Measurements from ENCODE around the gene APLP1.
"Not testable (repeated sequence)": the region's sequence is repeated elsewhere in the genome, so short reads cannot be mapped to it uniquely, and the experiment has no call there.

The APLP1 gene

DNA sequence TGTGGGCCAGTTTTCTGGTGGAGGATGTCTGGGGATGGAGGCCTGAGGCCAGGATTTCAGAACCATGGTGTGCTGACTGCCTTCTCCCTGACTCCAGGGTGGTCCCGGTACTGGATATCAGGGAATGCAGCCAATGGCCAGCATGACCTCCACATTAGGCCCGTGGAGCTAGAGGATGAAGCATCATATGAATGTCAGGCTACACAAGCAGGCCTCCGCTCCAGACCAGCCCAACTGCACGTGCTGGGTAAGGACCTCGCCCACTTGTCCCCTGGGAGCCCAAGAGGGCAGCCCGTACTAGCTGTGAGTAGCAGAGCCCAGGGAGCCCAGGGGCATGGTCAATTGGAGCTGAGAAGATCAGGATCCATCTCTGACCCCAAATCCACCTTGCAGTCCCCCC lies 10.1 kb upstream of the APLP1 start:
- no peak overlapping the region for H3K4me3 ChIP-seq (ENCODE audit: low read depth, low read length)
- no peak overlapping the region for H3K9ac ChIP-seq (ENCODE audit: low read depth, low read length)
- H3K36me3 ChIP-seq (ENCODE audit: control insufficient read depth, insufficient read depth, low read length), result no peaks in the 10 kb centered on the region
- peaks cover 78% of the 10 kb centered on the region for H3K27me3 ChIP-seq (ENCODE audit: control insufficient read depth, insufficient read depth, low read length)
- no peaks in the 10 kb centered on the region for H3K9me3 ChIP-seq (ENCODE audit: control insufficient read depth, insufficient read depth, low read length)
- H3K4me1 ChIP-seq (ENCODE audit: control insufficient read depth, insufficient read depth, low read length), result peaks cover 2% of the 10 kb centered on the region

DNA sequence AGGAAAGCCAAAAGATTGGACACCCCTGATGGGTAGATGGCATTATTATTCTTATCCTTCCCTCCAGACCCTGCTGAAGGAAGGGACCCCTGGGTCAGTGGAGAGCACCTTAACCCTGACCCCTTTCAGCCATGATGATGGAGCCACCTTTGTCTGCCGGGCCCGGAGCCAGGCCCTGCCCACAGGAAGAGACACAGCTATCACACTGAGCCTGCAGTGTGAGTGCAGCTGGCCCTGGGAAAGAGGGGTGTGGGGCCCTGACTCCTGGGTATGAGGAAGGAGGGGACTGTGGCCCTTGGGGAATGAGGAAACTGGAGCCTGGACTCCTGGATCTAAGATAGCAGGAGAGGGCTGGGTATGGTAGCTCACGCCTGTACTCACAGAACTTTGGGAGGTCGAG lies 9.0 kb upstream of the APLP1 start:
- Histone ChIP-seq H3K9me3 (ENCODE audit: control insufficient read depth, insufficient read depth, low read length) (no peaks in the 10 kb centered on the region), H3K27me3 (ENCODE audit: control insufficient read depth, insufficient read depth, low read length) (peaks cover 77% of the 10 kb centered on the region), H3K4me3 (ENCODE audit: low read depth, low read length) (no peak overlapping the region), H3K36me3 (ENCODE audit: control insufficient read depth, insufficient read depth, low read length) (peaks cover under 1% of the 10 kb centered on the region), H3K9ac (ENCODE audit: low read depth, low read length) (no peak overlapping the region), H3K4me1 (ENCODE audit: control insufficient read depth, insufficient read depth, low read length) (peaks cover 2% of the 10 kb centered on the region)

DNA sequence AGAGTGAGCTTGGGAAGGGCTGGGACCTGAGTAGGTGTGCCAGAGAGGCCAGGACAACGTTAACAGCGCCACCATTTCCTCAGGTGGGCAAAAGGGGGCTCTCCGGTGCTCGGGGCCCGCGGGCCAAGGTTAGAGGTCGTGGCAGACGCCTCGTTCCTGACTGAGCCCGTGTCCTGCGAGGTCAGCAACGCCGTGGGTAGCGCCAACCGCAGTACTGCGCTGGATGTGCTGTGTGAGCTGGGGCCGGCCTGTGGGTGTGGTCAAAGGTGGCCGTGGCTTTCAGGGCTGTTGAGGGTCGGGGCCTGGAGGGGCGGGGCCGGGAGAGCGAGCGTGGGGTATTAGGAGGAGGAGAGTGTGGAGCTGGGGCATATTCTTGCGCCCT lies 7.9 kb upstream of the APLP1 start:
- peaks cover 2% of the 10 kb centered on the region for H3K36me3 ChIP-seq (ENCODE audit: control insufficient read depth, insufficient read depth, low read length)
- peaks cover 70% of the 10 kb centered on the region for H3K27me3 ChIP-seq (ENCODE audit: control insufficient read depth, insufficient read depth, low read length)
- no peak overlapping the region for H3K9ac ChIP-seq (ENCODE audit: low read depth, low read length)
- no peaks in the 10 kb centered on the region for H3K9me3 ChIP-seq (ENCODE audit: control insufficient read depth, insufficient read depth, low read length)
- peaks cover 2% of the 10 kb centered on the region for H3K4me1 ChIP-seq (ENCODE audit: control insufficient read depth, insufficient read depth, low read length)
- peak overlapping the region; percentile 59 for H3K4me3 ChIP-seq (ENCODE audit: low read depth, low read length)

DNA sequence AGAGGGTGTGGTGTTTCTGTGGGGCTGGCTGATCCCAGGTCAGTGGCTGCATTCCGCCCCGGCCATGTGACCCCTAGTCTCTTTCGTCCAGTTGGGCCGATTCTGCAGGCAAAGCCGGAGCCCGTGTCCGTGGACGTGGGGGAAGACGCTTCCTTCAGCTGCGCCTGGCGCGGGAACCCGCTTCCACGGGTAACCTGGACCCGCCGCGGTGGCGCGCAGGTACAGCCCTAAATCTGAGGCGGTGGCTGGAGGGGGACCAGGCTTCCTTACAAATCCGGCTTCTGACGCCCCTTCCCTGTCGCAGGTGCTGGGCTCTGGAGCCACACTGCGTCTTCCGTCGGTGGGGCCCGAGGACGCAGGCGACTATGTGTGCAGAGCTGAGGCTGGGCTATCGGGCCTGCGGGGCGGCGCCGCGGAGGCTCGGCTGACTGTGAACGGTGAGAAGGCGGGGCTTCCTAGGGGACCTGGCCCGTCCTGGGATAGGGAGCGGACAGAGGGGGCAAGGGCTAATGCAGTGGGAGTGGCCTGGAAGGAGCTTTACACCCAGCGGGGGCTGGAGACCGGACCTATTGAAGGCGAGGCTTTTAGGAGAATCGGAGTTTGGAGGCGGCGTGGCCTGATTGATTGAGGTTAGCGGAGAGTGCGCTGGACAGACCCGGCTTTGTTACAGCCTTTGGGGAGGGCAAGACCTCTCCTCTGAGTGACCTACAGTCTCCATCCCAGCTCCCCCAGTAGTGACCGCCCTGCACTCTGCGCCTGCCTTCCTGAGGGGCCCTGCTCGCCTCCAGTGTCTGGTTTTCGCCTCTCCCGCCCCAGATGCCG lies 7.3 kb upstream of the APLP1 start:
- Histone ChIP-seq H3K9me3 (ENCODE audit: control insufficient read depth, insufficient read depth, low read length) (no peaks in the 10 kb centered on the region), H3K4me3 (ENCODE audit: low read depth, low read length) (peak overlapping the region; percentile 59), H3K27me3 (ENCODE audit: control insufficient read depth, insufficient read depth, low read length) (peaks cover 65% of the 10 kb centered on the region), H3K9ac (ENCODE audit: low read depth, low read length) (no peak overlapping the region), H3K4me1 (ENCODE audit: control insufficient read depth, insufficient read depth, low read length) (no peaks in the 10 kb centered on the region), H3K36me3 (ENCODE audit: control insufficient read depth, insufficient read depth, low read length) (peaks cover 2% of the 10 kb centered on the region)

DNA sequence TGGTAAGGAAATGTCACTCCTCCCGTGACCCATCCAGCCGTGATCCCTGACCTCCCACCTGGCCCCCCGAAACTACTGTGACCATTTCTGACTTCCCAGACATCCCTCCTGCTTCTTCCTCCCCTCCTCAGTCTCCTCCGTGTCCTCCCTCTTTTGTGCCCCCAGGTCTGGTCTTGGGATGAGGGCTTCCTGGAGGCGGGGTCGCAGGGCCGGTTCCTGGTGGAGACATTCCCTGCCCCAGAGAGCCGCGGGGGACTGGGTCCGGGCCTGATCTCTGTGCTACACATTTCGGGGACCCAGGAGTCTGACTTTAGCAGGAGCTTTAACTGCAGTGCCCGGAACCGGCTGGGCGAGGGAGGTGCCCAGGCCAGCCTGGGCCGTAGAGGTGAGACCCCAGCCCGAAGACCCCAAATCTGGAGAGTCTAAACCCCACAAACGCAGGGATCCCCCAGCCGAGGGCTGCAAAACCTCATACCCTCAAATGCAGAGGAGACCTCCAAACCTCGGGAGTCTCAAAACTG lies 6.7 kb upstream of the APLP1 start:
- Histone ChIP-seq H3K9ac (ENCODE audit: low read depth, low read length) (no peak overlapping the region), H3K4me3 (ENCODE audit: low read depth, low read length) (peak overlapping the region; percentile 59)

DNA sequence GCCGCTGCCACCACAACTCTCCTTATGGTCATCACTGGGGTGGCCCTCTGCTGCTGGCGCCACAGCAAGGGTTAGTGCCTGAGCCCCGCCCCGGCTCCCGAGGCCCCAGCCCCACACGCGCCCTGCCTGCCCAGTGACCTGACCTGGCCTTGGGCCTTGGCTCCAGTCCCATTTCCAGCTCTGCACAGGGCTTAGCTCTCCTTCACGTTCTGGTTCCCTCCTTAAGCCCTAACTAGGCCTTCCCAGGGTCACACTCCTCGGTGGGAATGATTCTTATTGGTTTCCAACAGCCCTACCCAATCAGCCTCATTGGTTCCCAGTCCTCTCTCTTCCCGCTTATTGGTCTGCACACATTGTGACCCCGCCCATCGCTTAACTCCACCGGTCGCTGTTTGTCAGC lies 5.8 kb upstream of the APLP1 start:
- Histone ChIP-seq H3K36me3 (ENCODE audit: control insufficient read depth, insufficient read depth, low read length) (peaks cover 2% of the 10 kb centered on the region), H3K4me1 (ENCODE audit: control insufficient read depth, insufficient read depth, low read length) (no peaks in the 10 kb centered on the region), H3K4me3 (ENCODE audit: low read depth, low read length) (no peak overlapping the region), H3K9ac (ENCODE audit: low read depth, low read length) (no peak overlapping the region), H3K27me3 (ENCODE audit: control insufficient read depth, insufficient read depth, low read length) (peaks cover 60% of the 10 kb centered on the region), H3K9me3 (ENCODE audit: control insufficient read depth, insufficient read depth, low read length) (no peaks in the 10 kb centered on the region)

More for the DNA sequence above, 6.7 kb upstream of the APLP1 start:
- Histone ChIP-seq H3K4me1 (ENCODE audit: control insufficient read depth, insufficient read depth, low read length) (no peaks in the 10 kb centered on the region), H3K36me3 (ENCODE audit: control insufficient read depth, insufficient read depth, low read length) (peaks cover 2% of the 10 kb centered on the region), H3K9me3 (ENCODE audit: control insufficient read depth, insufficient read depth, low read length) (no peaks in the 10 kb centered on the region), H3K27me3 (ENCODE audit: control insufficient read depth, insufficient read depth, low read length) (peaks cover 62% of the 10 kb centered on the region)

DNA sequence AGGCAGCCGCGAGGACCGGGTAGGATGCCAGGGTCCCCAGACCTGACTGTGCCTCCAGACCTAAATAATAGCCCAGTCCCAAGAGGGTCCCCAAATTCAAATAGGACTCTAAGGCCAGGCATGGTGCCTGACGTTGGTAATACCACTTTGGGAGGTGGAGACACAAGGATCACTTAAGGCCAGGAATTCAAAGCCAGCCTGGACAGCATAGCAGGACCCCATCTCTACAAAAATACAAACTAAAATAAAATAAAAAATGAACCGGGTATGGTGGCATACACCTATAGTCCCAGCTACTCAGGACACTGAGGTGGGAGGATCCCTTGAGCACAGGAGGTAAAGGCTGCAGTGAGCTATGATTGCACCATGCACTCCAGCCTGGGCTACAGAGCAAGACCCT lies 5.4 kb upstream of the APLP1 start:
- H3K4me3 ChIP-seq (ENCODE audit: low read depth, low read length), result no peak overlapping the region
- peaks cover 2% of the 10 kb centered on the region for H3K36me3 ChIP-seq (ENCODE audit: control insufficient read depth, insufficient read depth, low read length)
- H3K4me1 ChIP-seq (ENCODE audit: control insufficient read depth, insufficient read depth, low read length), result peaks cover 5% of the 10 kb centered on the region
- no peak overlapping the region for H3K9ac ChIP-seq (ENCODE audit: low read depth, low read length)
- peaks cover 60% of the 10 kb centered on the region for H3K27me3 ChIP-seq (ENCODE audit: control insufficient read depth, insufficient read depth, low read length)
- no peaks in the 10 kb centered on the region for H3K9me3 ChIP-seq (ENCODE audit: control insufficient read depth, insufficient read depth, low read length)

DNA sequence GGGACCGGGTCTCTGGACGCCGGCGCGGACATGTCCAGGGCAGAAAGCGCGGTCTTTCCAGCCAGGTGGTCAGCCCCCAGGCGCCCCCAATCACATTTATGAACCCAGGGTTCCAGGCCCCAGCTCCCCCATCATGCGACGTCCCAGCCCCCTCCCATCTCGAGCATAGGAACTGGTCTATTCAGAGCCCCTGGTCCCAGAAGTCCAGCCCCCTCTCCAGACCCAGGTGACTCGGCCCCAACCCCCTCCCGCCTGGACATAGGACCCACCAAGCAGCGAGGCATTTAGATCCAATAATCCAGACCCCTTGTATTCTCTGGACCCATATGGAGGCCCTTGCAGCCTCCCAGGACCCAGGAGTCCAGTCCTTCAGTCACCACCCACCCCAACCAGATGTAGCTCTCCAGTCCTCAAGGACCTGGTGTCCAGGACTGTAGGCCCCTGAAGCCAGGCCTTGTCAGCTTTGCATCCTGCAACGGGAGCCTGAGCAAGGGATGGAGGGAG lies 501 bp downstream of the APLP1 start:
- peak overlapping the region; percentile 78 for H3K4me3 ChIP-seq (ENCODE audit: low read depth, low read length)
- peaks cover 2% of the 10 kb centered on the region for H3K36me3 ChIP-seq (ENCODE audit: control insufficient read depth, insufficient read depth, low read length)
- H3K9ac ChIP-seq (ENCODE audit: low read depth, low read length), result no peak overlapping the region
- peaks cover 9% of the 10 kb centered on the region for H3K4me1 ChIP-seq (ENCODE audit: control insufficient read depth, insufficient read depth, low read length)
- no peaks in the 10 kb centered on the region for H3K9me3 ChIP-seq (ENCODE audit: control insufficient read depth, insufficient read depth, low read length)
- H3K27me3 ChIP-seq (ENCODE audit: control insufficient read depth, insufficient read depth, low read length), result peaks cover 16% of the 10 kb centered on the region

DNA sequence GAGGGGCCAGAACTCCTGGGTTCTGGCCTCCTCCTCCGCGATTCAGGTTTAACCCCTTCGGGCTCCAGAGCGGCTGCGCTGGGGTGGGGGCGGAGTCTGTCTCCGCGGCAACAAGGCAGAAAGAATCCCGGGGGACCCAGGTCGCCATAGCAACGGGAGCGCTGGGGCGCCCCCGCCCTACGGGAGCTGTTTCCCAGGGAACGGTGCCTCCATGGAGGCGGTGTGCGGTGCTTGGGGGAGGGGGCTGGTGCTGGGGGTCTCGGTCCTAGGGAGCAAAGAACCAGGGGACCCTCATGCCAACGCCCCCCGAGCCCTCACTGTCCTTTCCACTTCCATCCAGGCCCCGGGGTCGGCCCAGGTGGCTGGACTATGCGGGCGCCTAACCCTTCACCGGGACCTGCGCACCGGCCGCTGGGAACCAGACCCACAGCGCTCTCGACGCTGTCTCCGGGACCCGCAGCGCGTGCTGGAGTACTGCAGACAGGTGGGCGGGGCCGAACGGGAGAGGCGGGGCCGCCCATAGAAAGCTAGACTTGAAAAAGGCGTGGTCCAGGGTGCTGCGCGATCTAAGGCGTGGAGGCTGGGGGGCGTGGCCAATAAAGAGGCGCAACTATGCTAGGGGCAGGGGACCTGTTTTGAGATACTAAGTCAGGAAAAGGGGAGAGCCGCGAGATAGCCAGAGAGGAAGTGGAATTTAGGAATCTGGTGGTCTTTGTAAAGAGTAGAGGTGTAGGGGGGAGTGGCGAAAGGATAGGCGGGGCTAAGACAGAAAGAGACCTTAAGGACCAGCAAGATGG lies 1.2 kb downstream of the APLP1 start:
- peaks cover under 1% of the 10 kb centered on the region for H3K36me3 ChIP-seq (ENCODE audit: control insufficient read depth, insufficient read depth, low read length)
- peak overlapping the region; percentile 78 for H3K4me3 ChIP-seq (ENCODE audit: low read depth, low read length)
- peaks cover 16% of the 10 kb centered on the region for H3K27me3 ChIP-seq (ENCODE audit: control insufficient read depth, insufficient read depth, low read length)
- H3K4me1 ChIP-seq (ENCODE audit: control insufficient read depth, insufficient read depth, low read length), result peaks cover 9% of the 10 kb centered on the region
- H3K9ac ChIP-seq (ENCODE audit: low read depth, low read length), result no peak overlapping the region
- no peaks in the 10 kb centered on the region for H3K9me3 ChIP-seq (ENCODE audit: control insufficient read depth, insufficient read depth, low read length)

DNA sequence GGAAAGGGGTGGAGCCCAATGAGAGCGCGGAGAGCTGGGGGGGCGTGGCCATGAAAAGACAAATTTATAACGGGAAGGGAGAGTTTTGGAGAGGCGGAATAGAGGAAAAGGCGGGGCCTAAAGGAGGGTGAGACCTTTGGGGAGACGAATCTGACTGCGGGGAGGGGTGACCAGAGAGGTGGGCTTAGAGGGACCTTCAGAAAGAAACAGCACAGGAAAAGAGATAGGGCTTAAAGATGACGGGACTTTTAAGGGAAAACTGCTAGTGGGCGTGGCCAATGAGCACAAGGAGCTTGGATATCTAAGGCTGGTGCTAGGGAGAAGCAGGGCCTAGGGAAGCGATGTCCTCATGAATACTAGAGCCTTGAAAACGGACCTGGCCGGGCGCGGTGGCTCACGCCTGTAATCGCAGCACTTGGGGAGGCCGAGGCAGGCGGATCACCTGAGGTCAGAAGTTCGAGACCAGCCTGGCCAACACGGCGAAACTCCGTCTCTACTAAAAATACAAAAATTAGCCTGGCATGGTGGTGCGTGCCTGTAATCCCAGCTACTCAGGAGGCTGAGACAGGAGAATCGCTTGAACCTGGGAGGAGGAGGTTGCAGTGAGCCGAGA lies 1.9 kb downstream of the APLP1 start:
- not testable (repeated sequence) for H3K9ac ChIP-seq (ENCODE audit: low read depth, low read length); H3K4me1 ChIP-seq (ENCODE audit: control insufficient read depth, insufficient read depth, low read length); H3K9me3 ChIP-seq (ENCODE audit: control insufficient read depth, insufficient read depth, low read length); H3K36me3 ChIP-seq (ENCODE audit: control insufficient read depth, insufficient read depth, low read length)
- peaks cover 15% of the 10 kb centered on the region for H3K27me3 ChIP-seq (ENCODE audit: control insufficient read depth, insufficient read depth, low read length)
- peak overlapping the region; percentile 78 for H3K4me3 ChIP-seq (ENCODE audit: low read depth, low read length)

DNA sequence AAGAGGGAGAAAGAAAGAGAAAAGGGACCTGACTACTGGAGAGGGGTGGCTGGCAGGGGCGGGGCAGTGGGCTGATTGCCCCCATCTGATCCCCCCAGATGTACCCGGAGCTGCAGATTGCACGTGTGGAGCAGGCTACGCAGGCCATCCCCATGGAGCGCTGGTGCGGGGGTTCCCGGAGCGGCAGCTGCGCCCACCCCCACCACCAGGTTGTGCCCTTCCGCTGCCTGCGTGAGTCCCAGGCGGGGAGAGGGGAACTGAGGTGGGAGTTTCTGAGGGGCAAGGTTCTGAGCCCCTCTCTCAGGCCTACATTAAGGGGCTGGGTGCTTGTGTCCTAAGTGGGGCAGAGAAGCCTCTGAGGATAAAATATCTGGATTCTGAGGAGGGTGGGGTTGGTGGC lies 2.4 kb downstream of the APLP1 start:
- no peaks in the 10 kb centered on the region for H3K9me3 ChIP-seq (ENCODE audit: control insufficient read depth, insufficient read depth, low read length)
- peaks cover 14% of the 10 kb centered on the region for H3K27me3 ChIP-seq (ENCODE audit: control insufficient read depth, insufficient read depth, low read length)
- peaks cover 9% of the 10 kb centered on the region for H3K4me1 ChIP-seq (ENCODE audit: control insufficient read depth, insufficient read depth, low read length)
- peak overlapping the region; percentile 78 for H3K4me3 ChIP-seq (ENCODE audit: low read depth, low read length)
- no peak overlapping the region for H3K9ac ChIP-seq (ENCODE audit: low read depth, low read length)
- no peaks in the 10 kb centered on the region for H3K36me3 ChIP-seq (ENCODE audit: control insufficient read depth, insufficient read depth, low read length)
